ENCODE data around the gene SYTL3. TPM values are rescaled to one million over a fixed set of nuclear protein-coding genes. Genes with fewer than 3 reads are reported as not detected.
A peak's percentile ranks its signal among the peaks of the same experiment; 100 is the strongest.

SYTL3 gene
- total and polyA plus RNA-seq, 9 of the 15 experiments (the other 6 are each of a cell fraction or from before 2014, with no cell fraction given): 0.04 to 0.46 (median 0.17) TPM; not detected in 1

- in situ Hi-C loops (cut with MboI) (no loop called here), intact Hi-C loops (cut with micrococcal nuclease) (no loop called here)
- Histone ChIP-seq H3K79me2 (ENCODE audit: control insufficient read depth, insufficient read depth, low read length) (no peaks in the 10 kb centered on the region), H3K9ac (ENCODE audit: insufficient read depth in 1 of 2, low read depth in 2 of 2, low read length in 2 of 2) (no peak overlapping the region), H3K9me1 (ENCODE audit: control insufficient read depth, insufficient read depth, low read length) (no peaks in the 10 kb centered on the region), H3K4me3 (no peak overlapping the region), H3K36me3 (ENCODE audit: control insufficient read depth, insufficient read depth, low read length) (peaks cover 63% of the 10 kb centered on the region), H3K4me2 (ENCODE audit: insufficient read depth, low read length) (no peak overlapping the region), H3K27me3 (ENCODE audit: control insufficient read depth in 2 of 2, insufficient read depth in 2 of 2, low read length in 2 of 2) (no peaks in the 10 kb centered on the region), H3K27ac (ENCODE audit: extremely low read depth, low read depth, low read length) (no peak overlapping the region), H3K4me1 (replicated peaks in 1 of 2; ENCODE audit: control insufficient read depth in 2 of 2, insufficient read depth in 2 of 2, low read length in 2 of 2) (peaks cover 19 to 24% of the 10 kb centered on the region in 2 experiments; a peak in 4 of 5 replicates), H2AFZ (ENCODE audit: low read depth, low read length) (no peak overlapping the region), H3K9me3 (replicated peaks; ENCODE audit: control insufficient read depth, insufficient read depth, low read depth, low read length) (no peaks in the 10 kb centered on the region), H4K20me1 (replicated peaks; ENCODE audit: control insufficient read depth, insufficient read depth, low read length) (no peaks in the 10 kb centered on the region)
- CTCF ChIA-PET (ENCODE audit: low intra/inter-chr PET ratio): interaction anchor here (0.6 kb wide), 1 partner anchor 106 kb away, joined by 5 read pairs; no protein-coding TSS in a partner anchor
- TF ChIP-seq EGR1 (conservative IDR thresholded peaks at IDR 0.05): peak; percentile 48
- 0 out of 2 replicates have a peak, but pooled peaks have one; percentile 13 for TF ChIP-seq L3MBTL2 (IDR thresholded peaks at IDR 0.05)
- TF ChIP-seq TARDBP (IDR thresholded peaks at IDR 0.05): no peak
- TF ChIP-seq POLR2G (IDR thresholded peaks at IDR 0.05; ENCODE audit: low read depth, low read length): peak; percentile 36; the same call in 1 of the 2 replicates
- TF ChIP-seq ATF6 (CRISPR knock-in tag; IDR thresholded peaks at IDR 0.05): no peak
- POLR2A ChIA-PET: interaction anchor here (0.6 to 1.7 kb wide), 9 partner anchors 9 to 559 kb away, joined by 3 to 9 read pairs (median 3); partner anchors contain the start of gene TAGAP
- 90% methylated on average over 13 of the region's 13 CpGs for WGBS (ENCODE audit: insufficient coverage, low coverage, missing lambda C conversion rate)
- DNase-seq (ENCODE audit: extremely low read depth in 1 of 4, low spot score in 3 of 4) (no peak), FAIRE-seq (no peak), ATAC-seq (no peak)
- no TSS peak for BruUV-seq (replicated peaks)
These were observed 115.7 kb downstream of the SYTL3 start for GRCh38 chr6:158765499-158766068.

All from K562 (cell line).